Heart left ventricle (tissue), 13 donors: ENCODE measurements around the gene C1orf21.

Source experiments
- CTCF ChIP-seq, 12 donors: fragments of 200-600 bp; sonication (generic) in 4 of 12; IDR thresholded peaks; one replicate each; pipeline versions ENCODE4 v1.5.0 to v1.8.0; 2018 to 2022; ENCODE audit warnings: antibody characterized with exemption in 12 of 12, mild to moderate bottlenecking in 5 of 12
- POLR2A ChIP-seq, 2 donors: fragments of 450-650 bp; IDR thresholded peaks; one replicate each; pipeline ENCODE4 v1.6.1; 2017; ENCODE audit warnings: antibody characterized with exemption in 2 of 2, mild to moderate bottlenecking in 2 of 2, moderate library complexity in 2 of 2
- donor health status: ischemic (EF 13 %, LVEDD 7.1; RV severe dilation, severe dysfunction).
- donor health status: DM: no; HTN: yes; CAD: no.
- donor health status: DM: no; HTN: no; CAD: no.
- donor health status: ischemic (EF 25% LVEDD 6.9; RV normal size, moderate dysfunction).
- donor health status: ischemic (EF 25% LVEDD 5.7; RV mildly dilated, moderate dysfunction).
- donor health status: ischemic (EF 35%, LVEDD 5.7; RV mildly dilated, moderate dysfunction).
- donor health status: nonischemic (EF 11% LVEDD 7.7; RV severe dilation, severe dysfunction).
- donor health status: DM: yes; HTN: yes; CAD: no.
- donor health status: PGD.
- donor health status: ischemic (EF 29% LVEDD 5.4; RV normal size, mild dysfunction).
- donor health status: nonischemic (EF 23%, LVEDD 6.1; RV moderate dilation, normal function).

- TF ChIP-seq CTCF (IDR thresholded peaks at IDR 0.05) = no peak
- TF ChIP-seq POLR2A (IDR thresholded peaks at IDR 0.05) = no peak
Measured at GRCh38 chr1:184582411-184582810, 195.6 kb downstream of the C1orf21 start.
